ENCODE results near the gene BCL2L14. TPM values are rescaled to one million over a fixed set of nuclear protein-coding genes. Genes with fewer than 3 reads are reported as not detected.

Gene BCL2L14
- total RNA-seq, 1 experiment from 2014 or later, result not detected

- no peaks in the 10 kb centered on the region for H3K4me1 ChIP-seq (ENCODE audit: control insufficient read depth, insufficient read depth, low read length)
- POLR2A ChIA-PET, result no interaction called here
- H3K36me3 ChIP-seq (ENCODE audit: control insufficient read depth, insufficient read depth, low read length), result no peaks in the 10 kb centered on the region
- BruUV-seq (replicated peaks), result no TSS peak
- H3K9me3 ChIP-seq (ENCODE audit: control insufficient read depth, insufficient read depth, low read depth, low read length), result no peaks in the 10 kb centered on the region
- no peak overlapping the region for H3K27ac ChIP-seq (ENCODE audit: low read length)
- CTCF ChIA-PET, result no interaction called here
- ATAC-seq (no peak), DNase-seq (ENCODE audit: low read depth, low spot score) (no peak)
- H3K4me3 ChIP-seq (ENCODE audit: low read depth in 2 of 2, low read length in 2 of 2), result no peak overlapping the region
- intact Hi-C loops (cut with micrococcal nuclease; ENCODE audit: unreplicated experiment) (no loop called here), in situ Hi-C loops (cut with HindIII; ENCODE audit: low pct_unique_long_range_greater_than_20kb, low sequenced_read_pairs) (no loop called here)
- TF ChIP-seq REST (IDR thresholded peaks at IDR 0.05; ENCODE audit: insufficient read depth in 1 of 2, low read depth in 2 of 2, low read length in 1 of 2) (no peak), POLR2AphosphoS5 (IDR thresholded peaks at IDR 0.05; ENCODE audit: low read depth, low read length) (no peak), TCF7L2 (IDR thresholded peaks at IDR 0.05; ENCODE audit: low read depth, low read length) (no peak), CTCF (IDR thresholded peaks at IDR 0.05) (no peak), SIN3A (IDR thresholded peaks at IDR 0.05; ENCODE audit: borderline replicate concordance, insufficient read depth, low read depth, low read length) (no peak)
- no peaks in the 10 kb centered on the region for H3K27me3 ChIP-seq (ENCODE audit: control insufficient read depth, insufficient read depth, low read length)
Measured at GRCh38 chr12:12029653-12030052, 41.1 kb upstream of the BCL2L14 start.

- BruUV-seq (replicated peaks), result no TSS peak
- in situ Hi-C loops (cut with HindIII; ENCODE audit: low pct_unique_long_range_greater_than_20kb, low sequenced_read_pairs), result no loop called here
- POLR2A ChIA-PET, result no interaction called here
Measured at GRCh38 chr12:12032260-12032791, 38.4 kb upstream of the BCL2L14 start.

More at GRCh38 chr12:12032260-12032791, 38.4 kb upstream of the BCL2L14 start:
- DNase-seq (ENCODE audit: low read depth, low spot score) (no peak), ATAC-seq (no peak)
- CTCF ChIA-PET, result interaction anchor here (1.8 kb wide), 2 partner anchors 450 to 451 kb away, joined by 6 read pairs; no protein-coding TSS in a partner anchor
- Histone ChIP-seq H3K27ac (ENCODE audit: low read length) (no peak overlapping the region), H3K27me3 (ENCODE audit: control insufficient read depth, insufficient read depth, low read length) (no peaks in the 10 kb centered on the region), H3K4me1 (ENCODE audit: control insufficient read depth, insufficient read depth, low read length) (no peaks in the 10 kb centered on the region), H3K9me3 (ENCODE audit: control insufficient read depth, insufficient read depth, low read depth, low read length) (no peaks in the 10 kb centered on the region), H3K4me3 (ENCODE audit: low read depth in 2 of 2, low read length in 2 of 2) (no peak overlapping the region), H3K36me3 (ENCODE audit: control insufficient read depth, insufficient read depth, low read length) (no peaks in the 10 kb centered on the region)
- intact Hi-C loops (cut with micrococcal nuclease; ENCODE audit: unreplicated experiment), result no loop called here
- TF ChIP-seq TCF7L2 (IDR thresholded peaks at IDR 0.05; ENCODE audit: low read depth, low read length) (no peak), REST (IDR thresholded peaks at IDR 0.05; ENCODE audit: insufficient read depth in 1 of 2, low read depth in 2 of 2, low read length in 1 of 2) (no peak), POLR2AphosphoS5 (IDR thresholded peaks at IDR 0.05; ENCODE audit: low read depth, low read length) (no peak), SIN3A (IDR thresholded peaks at IDR 0.05; ENCODE audit: borderline replicate concordance, insufficient read depth, low read depth, low read length) (no peak), CTCF (IDR thresholded peaks at IDR 0.05) (no peak)

Data from Panc1 (cell line).